IMR-90 (cell line): ENCODE results near the gene HECTD1.

ENCODE experiments used
- BHLHE40 ChIP-seq: fragments of 150-350 bp; IDR thresholded peaks from 2 replicates; pipeline ENCODE4 v1.6.1; 2016; ENCODE audit warnings: mild to moderate bottlenecking, low read depth, low read length
- CTCF ChIP-seq: conservative IDR thresholded peaks from 2 replicates; pipeline ENCODE4 v1.5.1; 2012; ENCODE audit warnings: mild to moderate bottlenecking, low read depth, low read length, improper control_type of control experiment
- POLR2A ChIP-seq: IDR thresholded peaks from 2 replicates; pipeline ENCODE4 v1.6.1; 2012; ENCODE audit warnings: mild to moderate bottlenecking, low read depth, low read length
- RAD21 ChIP-seq: IDR thresholded peaks from 2 replicates; pipeline ENCODE4 v1.6.1; 2012; ENCODE audit warnings: low read length, improper control_type of control experiment
- SMC3 ChIP-seq: fragments of 150-350 bp; IDR thresholded peaks from 2 replicates; pipeline ENCODE4 v1.6.1; 2016; ENCODE audit warnings: low read depth, mild to moderate bottlenecking, antibody characterized with exemption, low read length, moderate library complexity

GRCh38 chr14:31127690-31128089, 79.9 kb downstream of the HECTD1 start:
- TF ChIP-seq CTCF (no peak), SMC3 (no peak), BHLHE40 (no peak), POLR2A (no peak), RAD21 (no peak)
